Left kidney (tissue), 8 donors: Measurements from ENCODE around the gene RLBP1. TPM values are rescaled to one million over a fixed set of nuclear protein-coding genes. Genes with fewer than 3 reads are reported as not detected.
"Not testable (repeated sequence)": the region's sequence is repeated elsewhere in the genome, so short reads cannot be mapped to it uniquely, and the experiment has no call there.

Experiments used
- DNase-seq: peaks from one replicate; pipeline ENCODE4 v3.0.0-alpha.2; 2013
- long read RNA-seq, 8 donors: transcript quantifications; one replicate each; lab custom pipeline, GENCODE V29; 2026
- polyA plus RNA-seq: library from polyadenylated mRNA; unstranded; fragments of 120-200 nt; gene quantifications from one replicate; pipeline ENCODE4 v1.2.1, GENCODE V29; 2013; ENCODE audit not compliant: insufficient read length

Gene RLBP1
- polyA plus RNA-seq = not detected
- long read RNA-seq, donor 1 = 0 reads
- long read RNA-seq, donor 2 = 0 reads
- long read RNA-seq, donor 3 = 0 reads
- long read RNA-seq, donor 4 = 0 reads
- long read RNA-seq, donor 5 = 0 reads
- long read RNA-seq, donor 6 = 0 reads
- long read RNA-seq, donor 7 = 0 reads
- long read RNA-seq, donor 8 = 0 reads

DNA sequence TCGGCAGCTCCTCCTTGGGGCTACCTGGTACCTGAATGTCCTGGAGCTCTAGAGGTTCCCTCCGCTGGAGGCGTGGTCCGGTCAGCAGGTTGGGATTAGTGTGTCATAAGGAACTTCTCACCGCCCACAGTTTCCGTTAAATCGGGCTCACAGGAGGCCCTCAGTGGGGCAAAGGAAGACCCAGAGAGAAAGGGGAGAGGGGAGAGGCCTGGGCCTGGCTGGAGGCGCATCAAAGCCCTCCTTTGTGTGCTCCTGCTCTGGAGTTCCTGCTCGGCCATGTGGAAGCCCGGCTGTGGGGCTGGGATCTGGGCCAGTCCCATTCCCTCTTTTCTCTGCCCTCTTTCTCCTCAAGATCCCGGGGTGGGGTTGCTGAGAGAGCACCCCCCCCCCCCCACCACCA is at the start of gene RLBP1:
TSS of gene RLBP1 (minus strand) at position 37 of the 400 bp plus-strand sequence. CDS start 2,604 bp downstream, outside the sequence.
- DNase-seq = no peak

DNA sequence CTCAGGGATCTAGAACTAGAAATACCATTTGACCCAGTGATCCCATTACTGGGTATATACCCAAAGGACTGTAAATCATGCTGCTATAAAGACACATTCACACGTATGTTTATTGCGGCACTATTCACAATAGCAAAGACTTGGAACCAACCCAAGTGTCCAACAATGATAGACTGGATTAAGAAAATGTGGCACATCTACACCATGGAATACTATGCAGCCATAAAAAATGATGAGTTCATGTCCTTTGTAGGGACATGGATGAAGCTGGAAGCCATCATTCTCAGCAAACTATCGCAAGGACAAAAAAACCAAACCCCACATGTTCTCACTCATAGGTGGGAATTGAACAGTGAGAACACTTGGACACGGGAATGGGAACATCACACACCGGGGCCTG is 28.8 kb upstream of the RLBP1 start:
- not testable (repeated sequence) for DNase-seq

DNA sequence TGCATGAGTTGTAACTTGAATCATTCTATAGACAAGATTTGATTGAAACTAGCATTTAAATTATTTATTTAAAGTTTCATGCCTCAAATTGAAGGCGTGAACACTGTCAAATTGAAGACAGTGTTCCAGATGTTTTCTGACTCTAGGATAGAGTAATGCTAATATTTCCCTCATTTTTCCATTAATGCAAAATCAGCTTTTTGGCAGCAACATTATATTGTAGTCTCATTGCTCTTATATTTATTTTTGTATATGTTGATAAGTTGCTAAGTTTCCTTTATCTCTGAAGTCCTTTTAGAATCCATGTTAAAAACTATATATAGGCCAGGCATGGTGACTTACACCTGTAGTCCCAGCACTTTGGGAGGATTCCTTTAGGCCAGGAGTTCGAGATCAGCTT is 27.2 kb upstream of the RLBP1 start:
- no peak for DNase-seq

DNA sequence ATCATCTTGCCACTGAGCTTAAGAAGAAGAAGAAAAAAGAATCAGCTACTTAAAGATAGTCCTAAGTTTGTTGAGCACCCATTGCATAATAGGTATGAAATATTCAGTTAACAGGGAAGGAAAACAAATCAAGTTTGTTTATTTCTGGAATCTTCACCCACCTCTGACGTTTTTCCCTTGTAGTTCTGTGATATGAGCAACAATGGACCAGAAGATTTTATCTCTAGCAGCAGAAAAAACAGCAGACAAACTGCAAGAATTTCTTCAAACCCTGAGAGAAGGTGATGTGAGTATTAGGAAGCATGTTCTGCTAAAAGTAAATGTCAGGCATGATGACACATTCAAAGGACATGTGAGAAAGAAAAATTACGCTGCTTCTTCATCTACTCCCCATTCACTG is 26.1 kb upstream of the RLBP1 start:
- no peak for DNase-seq

DNA sequence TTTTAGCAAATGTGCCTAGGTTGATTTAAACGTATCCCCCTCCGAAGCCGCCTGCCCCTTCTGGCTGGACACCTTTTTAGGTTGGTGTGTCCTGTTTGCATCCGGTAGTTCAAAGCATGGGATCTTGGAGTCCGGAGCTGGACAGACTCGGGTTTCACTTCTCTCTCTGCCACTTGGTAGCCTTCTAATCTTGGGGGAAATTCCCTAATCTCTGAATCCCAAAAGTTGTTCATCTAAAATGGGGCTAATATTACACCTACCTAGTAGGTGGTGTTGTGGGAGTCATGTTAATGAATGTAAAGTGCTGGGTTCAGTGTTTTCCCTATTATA is 23.2 kb upstream of the RLBP1 start:
- DNase-seq = peak; percentile 6

DNA sequence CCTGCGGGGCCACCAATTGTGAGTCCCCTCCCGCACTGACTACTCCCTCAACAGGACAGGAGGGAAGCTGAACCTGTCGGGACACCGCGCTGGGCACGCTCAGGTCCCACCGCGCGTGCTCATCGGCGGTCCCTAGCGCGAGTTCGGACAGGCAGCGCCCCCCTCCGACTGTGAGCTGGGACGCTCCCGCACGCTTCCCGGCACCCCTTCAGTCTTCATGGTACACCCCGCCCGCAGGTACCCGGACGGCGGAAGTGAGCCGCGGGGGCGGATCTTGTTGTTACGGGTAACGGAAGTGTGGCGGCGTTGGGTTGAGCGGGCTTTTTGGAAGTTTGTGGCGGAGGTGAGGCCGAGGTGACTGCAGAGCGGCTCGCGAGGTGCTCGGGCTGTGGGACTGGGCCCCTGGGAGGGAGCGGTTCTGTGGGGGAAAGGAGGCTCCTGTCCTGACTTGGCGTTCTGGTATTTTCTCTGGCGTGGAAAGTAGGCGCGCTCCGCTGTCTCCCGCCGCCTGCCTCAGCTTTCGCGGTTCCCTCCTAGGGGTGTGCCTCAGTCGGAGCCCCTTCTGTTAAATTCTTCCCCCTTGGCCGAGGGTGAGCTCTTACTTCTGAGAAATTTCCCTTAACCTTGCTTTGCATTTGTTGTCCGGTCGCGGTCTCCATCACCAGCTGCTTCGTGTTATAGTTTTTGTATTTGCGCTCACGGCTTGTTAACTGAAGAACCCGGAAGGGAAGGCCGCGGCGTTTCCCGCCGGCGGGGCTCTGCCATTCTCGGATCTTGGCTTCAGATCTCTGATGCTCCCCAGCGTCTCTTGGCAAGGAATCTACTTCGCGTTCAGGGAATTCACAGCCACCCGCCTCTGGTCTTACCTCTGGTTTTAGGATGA is 22.6 kb upstream of the RLBP1 start, which contains the start of gene FANCI:
TSS of gene FANCI (plus strand) at position 289 of the 883 bp plus-strand sequence. CDS start 3,669 bp downstream, outside the sequence.
- DNase-seq = peak; percentile 95

DNA sequence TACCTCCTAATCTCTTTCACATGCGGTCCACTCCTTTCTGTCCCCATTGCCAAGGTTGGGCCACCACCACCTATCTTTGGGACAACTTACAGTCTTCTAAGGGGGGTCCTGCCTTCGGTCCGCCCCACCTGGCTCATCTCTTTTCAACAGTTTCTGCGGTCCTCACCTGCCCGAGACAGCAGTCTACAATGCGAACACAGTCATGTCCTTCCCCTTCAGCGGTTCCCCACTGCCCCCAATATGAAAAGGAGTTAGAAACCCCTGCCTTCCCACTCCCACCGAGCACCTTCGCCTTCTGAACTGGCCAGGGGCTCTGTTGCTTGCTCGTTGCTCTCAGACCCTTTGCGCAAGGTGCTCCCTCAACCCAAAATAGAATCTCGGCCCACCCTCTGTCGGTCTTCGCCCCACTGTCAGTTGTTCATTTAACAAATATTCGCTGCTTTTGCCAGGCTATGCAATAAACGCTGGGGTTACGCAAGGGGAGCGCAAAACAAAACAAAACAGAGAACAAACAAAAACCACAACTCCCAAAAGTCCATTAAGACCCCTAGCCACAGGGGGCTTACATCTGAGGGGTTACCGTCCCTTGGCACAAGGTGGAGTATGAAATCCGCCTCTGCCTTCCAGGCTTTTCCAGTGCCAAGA is 21.8 kb upstream of the RLBP1 start:
- DNase-seq = no peak

DNA sequence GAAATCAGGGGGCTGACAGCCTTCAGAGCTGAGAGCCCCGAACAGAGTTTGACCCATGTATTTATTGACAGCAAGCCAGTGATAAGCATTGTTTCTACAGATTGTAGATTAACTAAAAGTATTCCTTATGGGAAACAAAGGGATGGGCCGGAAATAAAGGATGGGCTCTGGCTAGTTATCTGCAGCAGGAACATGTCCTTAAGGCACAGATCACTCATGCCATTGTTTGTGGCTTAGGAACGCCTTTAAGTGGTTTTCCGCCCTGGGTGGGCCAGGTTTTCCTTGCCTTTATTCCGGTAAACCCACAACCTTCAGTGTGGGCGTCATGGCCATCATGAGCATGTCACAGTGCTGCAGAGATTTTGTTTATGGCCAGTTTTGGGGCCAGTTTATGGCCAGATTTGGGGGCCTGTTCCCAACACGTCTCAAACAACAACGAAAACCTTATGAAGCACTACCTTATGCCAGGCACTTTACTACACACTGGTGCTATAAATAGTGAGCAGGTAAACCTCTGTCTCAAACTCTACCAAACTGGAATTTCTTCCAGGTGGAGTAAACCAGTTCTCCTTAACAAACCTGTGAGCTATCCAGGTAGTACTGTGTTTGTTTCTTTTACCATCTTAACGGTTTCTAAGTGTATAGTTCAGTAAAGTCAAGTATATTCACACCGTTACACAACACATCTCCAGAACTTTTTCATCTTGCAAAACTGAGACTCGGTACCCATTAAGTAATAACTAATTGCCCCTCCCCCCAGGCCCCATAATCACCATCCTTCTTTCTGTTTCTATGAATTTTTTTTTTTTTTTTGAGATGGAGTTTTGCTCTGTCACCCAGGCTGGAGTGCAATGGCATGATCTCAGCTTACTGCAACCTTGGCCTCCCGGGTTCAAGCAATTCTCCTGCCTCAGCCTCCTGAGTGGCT is 18.8 kb upstream of the RLBP1 start:
- DNase-seq = not testable (repeated sequence)

DNA sequence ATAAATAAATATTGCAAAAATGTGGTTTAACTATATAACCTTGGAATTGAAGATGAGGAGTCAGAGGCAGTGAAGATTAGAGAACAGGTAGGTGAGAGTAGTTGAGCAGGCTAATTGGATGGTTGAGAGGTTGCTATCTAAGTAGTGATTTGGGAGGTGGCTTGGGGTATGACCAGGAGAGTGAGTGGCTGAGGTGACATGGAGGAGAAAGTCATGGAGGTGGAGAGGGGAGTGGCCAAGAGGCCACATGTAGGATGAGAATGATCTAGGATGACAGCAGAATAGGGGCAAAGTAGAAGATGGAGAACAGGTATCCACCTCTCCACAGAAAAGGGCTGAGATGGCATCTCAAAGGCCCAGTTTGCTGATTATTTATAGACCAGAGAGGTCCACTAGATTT is 10.5 kb upstream of the RLBP1 start:
- DNase-seq = no peak

DNA sequence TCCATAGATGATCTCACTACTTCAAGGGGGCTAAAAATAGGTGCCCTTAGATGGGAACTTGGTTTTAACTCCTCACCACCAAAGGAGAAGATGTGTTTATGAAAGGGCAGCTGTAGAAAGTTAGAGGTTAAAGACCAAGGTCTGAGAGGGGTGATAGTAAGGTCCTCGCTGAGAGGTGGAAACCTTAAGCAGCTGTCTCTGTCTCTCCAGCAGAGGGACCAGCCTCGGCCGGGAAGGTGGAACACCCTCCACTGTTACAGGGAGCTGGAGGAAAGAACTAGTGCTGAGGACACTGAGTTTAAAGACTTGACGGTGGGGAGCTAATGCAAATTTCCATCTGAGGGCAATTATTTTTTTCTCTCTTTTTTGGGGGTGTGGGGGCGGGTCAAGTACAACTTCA is 8.9 kb upstream of the RLBP1 start:
- no peak for DNase-seq

DNA sequence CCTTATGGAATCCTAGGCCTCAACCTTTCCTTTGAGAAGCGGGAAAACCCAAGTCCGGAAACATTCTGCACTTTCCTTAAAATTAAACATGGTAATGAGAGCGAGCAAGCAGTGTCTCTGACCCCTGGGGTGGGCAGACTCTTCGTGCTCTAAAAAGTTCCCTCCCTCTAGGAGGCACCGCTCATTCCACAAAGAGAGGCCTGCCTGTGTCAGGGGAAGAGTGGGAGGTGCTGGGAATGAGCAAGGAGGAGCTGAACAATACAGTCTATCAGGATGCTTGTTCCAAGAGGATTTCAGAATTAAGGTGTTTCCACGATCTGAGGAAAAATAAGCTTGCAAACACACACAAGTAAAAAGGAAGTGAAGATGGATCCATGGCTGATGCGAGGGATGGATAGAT is 6.0 kb upstream of the RLBP1 start:
- no peak for DNase-seq

DNA sequence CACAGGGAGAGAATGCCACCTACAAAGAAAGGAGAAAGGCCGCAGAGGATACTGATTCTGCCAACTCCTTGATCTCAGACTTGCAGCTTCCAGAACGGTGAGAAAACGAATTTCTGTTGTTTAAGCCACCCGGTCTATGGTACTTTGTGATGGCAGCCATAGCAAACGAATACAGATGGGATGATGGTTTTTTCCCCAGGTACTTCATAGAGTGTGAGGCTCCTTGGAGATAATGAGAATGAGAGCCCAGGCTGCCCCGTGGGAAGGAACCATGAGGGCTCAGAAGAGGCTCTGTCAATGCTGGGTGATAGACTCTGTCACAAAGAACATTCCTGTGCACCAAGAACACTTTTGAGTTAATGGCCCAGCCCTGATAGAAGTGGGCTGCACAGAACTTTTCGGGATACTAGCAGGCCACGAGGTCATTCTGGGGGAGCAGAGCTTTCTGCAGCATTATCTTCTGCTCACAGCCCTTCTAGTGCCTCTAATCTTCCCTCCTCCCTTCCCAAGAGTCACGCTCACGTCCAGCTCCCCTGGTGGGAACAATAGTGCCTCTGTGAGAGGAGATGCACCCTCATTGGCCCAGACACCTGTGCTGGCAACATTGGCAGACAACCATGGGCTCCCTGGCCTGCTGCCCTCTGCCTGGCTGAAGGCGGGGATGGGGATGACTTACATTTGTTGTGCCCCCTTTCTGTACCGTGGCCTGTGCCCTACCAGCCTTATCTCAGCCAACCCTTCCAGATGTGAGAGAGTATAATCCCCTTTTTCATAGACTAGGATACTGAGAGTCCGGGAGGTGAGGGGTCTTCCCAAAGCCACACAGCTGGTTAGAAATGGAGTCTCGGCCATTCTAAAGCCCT is 5.2 kb upstream of the RLBP1 start:
- DNase-seq = no peak

DNA sequence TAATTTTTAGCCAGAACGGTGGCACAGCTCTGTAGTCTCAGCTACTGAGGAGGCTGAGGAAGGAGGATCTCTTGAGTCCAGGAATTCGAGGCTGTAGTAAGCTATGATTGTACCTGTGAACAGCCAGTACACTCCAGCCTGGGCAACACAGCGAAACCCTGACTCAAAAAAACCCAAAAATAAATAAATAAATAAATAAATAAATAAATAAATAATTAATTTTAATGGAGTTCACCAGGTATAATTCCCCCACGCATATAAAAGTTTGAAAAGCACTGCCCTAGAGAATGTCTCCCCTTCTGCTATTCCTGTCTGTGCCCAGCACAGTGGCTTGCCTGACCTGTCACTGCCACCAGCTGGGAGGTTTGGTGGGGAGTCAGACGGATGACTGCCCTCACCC is 4.2 kb upstream of the RLBP1 start:
- no peak for DNase-seq

DNA sequence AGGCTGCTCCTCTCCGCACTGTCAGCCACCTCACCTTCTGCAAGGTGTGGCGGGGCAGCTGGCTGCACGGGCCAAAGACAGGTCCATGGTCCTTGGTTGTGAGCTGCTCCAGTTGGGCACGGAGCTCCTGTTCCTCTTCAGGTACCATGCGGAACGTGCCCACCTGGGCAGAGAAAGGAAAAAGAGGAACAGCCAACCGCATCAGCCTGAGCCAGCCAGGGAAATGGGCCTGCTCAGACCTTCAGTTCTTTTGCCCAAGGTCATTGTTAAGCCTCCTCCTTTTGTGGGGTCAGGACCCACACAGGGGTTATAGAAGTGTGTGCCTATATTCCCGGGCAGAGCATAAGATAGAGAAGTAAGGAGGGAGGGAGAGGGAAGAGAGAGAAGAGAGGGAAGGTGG is 2.8 kb downstream of the RLBP1 start:
- no peak for DNase-seq

DNA sequence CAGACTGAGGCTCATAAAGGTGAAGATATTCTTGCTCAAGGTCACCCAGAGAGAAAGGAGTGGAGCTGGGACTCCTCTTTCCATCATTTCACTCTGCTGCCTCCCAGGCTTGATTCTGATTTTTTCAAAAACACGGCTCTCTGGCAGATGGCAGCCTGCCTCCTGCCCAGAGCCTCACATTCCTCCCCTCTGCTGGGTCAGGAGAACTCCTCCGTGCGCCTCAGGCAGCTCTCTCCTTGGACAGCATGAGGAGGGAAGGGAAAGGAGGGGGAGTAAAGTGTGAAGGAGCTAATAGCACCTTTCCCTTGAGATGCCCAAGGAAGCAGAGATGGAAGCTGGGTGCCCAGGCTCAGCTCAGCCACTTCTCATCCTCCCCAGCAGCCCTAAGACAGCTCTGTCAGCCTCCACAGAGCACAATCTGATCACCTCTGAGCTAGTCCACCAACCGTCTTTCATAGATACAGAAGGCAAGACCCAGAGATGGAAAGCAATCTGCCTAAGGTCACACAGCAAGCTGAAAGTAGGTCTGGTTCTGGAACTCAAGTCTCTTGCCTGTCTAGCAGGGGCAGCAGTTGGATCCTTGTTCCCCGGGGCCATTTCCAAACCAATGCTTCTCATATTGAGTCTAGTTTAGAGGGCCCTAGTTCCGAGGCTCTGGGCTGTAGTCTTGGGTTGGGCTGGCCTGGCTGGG is 3.5 kb downstream of the RLBP1 start:
- no peak for DNase-seq

DNA sequence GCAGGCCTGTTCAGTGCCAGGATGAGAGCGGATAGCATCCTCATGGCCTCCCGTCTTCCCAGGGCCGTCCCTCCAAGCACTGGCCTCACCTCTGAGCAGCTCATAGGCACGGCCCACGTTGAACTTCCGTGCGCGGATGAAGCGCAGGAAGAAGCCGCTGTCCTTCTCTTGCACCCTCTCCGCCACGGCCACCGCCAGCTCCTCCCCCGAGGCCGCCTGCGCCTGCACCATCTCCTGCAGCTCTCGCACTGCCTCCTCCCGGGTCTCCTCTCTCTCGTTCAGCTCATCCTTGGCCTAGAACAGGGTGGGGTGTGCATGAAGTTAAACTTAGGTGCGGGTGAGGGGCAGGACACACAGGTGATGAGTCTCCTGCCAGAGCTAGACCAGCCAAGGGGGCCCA is 4.3 kb downstream of the RLBP1 start:
- no peak for DNase-seq

DNA sequence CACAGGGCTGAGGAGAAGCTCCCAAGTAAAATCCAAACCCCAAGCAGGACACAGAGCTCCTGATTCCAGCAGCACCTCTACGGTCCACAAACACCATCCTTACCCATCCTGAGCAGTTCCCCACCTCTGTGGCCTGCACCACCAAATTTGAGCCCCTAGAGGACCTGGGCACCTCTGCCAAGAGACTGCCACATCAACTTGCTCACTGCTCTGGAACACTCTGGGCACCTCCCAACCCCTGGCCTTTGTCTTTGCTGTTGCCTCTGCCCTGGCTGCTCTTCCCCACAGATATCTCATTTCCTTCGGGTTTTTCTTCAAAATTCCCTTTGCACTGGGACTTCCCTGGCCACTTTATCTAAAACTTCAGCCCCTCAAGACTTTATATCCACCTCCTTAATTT is 5.8 kb downstream of the RLBP1 start:
- no peak for DNase-seq

DNA sequence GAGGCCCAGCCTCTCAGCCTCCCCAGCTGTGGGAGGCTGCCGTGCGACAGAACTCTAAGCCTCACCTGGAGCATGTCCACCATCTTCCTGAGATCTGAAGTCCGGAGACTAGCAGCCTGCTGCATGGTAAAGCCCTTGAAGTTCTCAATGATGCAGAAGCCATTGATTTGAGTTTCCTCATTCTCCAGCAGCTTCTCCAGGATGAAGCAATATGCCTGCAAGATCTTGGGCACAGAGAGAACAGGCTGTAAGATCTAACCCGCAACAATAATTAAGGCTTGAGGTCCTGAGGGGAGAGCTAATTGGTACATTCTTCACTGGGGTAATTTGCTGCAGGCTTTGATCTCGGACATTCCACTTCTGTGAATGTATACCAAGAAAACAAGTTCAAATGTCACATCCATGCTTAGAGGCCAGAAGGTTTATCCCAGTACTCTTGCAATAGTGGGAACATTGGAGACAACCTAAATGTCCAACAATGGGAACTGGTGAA is 9.7 kb downstream of the RLBP1 start:
- no peak for DNase-seq

DNA sequence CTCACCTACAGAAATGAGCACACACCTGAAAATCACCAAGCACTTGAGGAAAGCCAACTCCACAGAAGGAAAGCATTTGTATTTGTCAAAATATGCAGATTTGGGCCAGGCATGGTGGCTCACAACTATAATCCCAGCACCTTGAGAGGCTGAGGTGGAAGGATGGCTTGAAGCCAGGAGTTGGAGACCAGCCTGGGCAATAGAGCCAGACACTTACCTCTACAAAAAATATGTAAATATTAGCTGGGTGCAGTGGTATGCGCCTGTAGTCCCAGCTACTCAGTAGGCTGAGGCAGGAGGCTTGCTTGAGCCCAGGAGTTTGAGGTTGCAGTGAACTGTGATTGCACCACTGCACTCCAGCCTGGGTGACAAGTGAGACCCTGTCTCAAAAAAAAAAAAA is 12.3 kb downstream of the RLBP1 start:
- no peak for DNase-seq

DNA sequence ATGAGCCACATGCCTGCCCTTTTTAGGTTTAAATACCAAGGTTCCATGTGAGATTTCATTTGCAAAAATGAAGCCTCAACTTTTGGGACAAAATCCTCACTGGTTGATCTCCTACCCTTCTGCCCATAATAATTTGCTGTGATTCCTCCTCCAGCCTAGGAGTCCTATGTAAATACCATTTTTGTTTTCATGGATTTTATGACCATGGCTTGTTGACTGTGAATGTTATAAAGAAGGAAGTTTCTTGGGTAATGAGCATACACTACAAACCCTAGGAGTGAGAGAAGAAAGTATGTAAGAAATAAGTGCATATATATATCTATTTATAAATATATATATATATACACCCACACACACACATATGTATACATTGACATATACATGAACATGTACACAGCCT is 13.1 kb downstream of the RLBP1 start:
- DNase-seq = no peak
